ENCODE results near the gene GSG1L.

GSG1L gene

GRCh38 chr16:27983244-27983643, 80.3 kb downstream of the GSG1L start:
- TF ChIP-seq TAF1 (IDR thresholded peaks at IDR 0.05; ENCODE audit: low read depth) (no peak), RAD21 (IDR thresholded peaks at IDR 0.05; ENCODE audit: low read depth) (no peak), ZBTB7A (IDR thresholded peaks at IDR 0.05; ENCODE audit: low read depth) (no peak), TCF12 (IDR thresholded peaks at IDR 0.05; ENCODE audit: low read depth) (no peak), TEAD4 (IDR thresholded peaks at IDR 0.05) (no peak), FOXM1 (IDR thresholded peaks at IDR 0.05; ENCODE audit: borderline replicate concordance, low read depth) (no peak), CREB1 (IDR thresholded peaks at IDR 0.05; ENCODE audit: low read depth) (no peak), USF1 (IDR thresholded peaks at IDR 0.05) (no peak), YY1 (IDR thresholded peaks at IDR 0.05; ENCODE audit: low read depth) (no peak), CEBPB (IDR thresholded peaks at IDR 0.05) (no peak), NFIC (IDR thresholded peaks at IDR 0.05) (no peak), EGR1 (IDR thresholded peaks at IDR 0.05) (no peak), MAX (IDR thresholded peaks at IDR 0.05) (no peak)
- TF ChIP-seq, protein P1, sequence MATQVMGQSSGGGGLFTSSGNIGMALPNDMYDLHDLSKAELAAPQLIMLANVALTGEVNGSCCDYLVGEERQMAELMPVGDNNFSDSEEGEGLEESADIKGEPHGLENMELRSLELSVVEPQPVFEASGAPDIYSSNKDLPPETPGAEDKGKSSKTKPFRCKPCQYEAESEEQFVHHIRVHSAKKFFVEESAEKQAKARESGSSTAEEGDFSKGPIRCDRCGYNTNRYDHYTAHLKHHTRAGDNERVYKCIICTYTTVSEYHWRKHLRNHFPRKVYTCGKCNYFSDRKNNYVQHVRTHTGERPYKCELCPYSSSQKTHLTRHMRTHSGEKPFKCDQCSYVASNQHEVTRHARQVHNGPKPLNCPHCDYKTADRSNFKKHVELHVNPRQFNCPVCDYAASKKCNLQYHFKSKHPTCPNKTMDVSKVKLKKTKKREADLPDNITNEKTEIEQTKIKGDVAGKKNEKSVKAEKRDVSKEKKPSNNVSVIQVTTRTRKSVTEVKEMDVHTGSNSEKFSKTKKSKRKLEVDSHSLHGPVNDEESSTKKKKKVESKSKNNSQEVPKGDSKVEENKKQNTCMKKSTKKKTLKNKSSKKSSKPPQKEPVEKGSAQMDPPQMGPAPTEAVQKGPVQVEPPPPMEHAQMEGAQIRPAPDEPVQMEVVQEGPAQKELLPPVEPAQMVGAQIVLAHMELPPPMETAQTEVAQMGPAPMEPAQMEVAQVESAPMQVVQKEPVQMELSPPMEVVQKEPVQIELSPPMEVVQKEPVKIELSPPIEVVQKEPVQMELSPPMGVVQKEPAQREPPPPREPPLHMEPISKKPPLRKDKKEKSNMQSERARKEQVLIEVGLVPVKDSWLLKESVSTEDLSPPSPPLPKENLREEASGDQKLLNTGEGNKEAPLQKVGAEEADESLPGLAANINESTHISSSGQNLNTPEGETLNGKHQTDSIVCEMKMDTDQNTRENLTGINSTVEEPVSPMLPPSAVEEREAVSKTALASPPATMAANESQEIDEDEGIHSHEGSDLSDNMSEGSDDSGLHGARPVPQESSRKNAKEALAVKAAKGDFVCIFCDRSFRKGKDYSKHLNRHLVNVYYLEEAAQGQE (IDR thresholded peaks at IDR 0.05; ENCODE audit: low read depth), result no peak

DNA sequence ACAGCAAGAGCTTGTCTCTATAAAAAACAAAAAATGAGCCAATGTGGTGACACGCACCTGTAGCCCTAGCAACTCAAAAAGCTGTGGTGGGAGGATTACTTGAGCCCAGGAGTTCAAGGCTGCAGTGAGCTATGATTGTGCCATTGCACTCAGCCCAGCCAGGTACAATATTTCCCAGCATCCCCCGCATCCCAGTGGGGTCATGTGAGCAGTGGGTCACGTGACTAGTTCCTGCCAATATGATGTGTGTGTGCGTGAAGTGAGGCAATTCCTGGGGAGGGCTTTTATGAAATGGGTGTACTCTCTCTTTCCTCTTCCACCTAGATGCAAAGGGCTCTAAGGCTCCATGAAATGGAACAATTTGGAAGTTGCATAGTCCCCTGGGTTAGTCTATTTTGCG, 81.3 kb downstream of the GSG1L start:
- TF ChIP-seq EP300 (IDR thresholded peaks at IDR 0.05; ENCODE audit: borderline replicate concordance), result no peak
- TF ChIP-seq EGR1 (IDR thresholded peaks at IDR 0.05), result no peak
- no peak for TF ChIP-seq ZBTB7A (IDR thresholded peaks at IDR 0.05; ENCODE audit: low read depth)
- TF ChIP-seq MAX (IDR thresholded peaks at IDR 0.05), result no peak
- TF ChIP-seq USF1 (IDR thresholded peaks at IDR 0.05), result peak; percentile 93
- TF ChIP-seq CREB1 (IDR thresholded peaks at IDR 0.05; ENCODE audit: low read depth), result no peak
- TF ChIP-seq, protein P1 (IDR thresholded peaks at IDR 0.05; ENCODE audit: low read depth), result no peak
- TF ChIP-seq YY1 (IDR thresholded peaks at IDR 0.05; ENCODE audit: low read depth), result no peak
- no peak for TF ChIP-seq FOXM1 (IDR thresholded peaks at IDR 0.05; ENCODE audit: borderline replicate concordance, low read depth)

DNA sequence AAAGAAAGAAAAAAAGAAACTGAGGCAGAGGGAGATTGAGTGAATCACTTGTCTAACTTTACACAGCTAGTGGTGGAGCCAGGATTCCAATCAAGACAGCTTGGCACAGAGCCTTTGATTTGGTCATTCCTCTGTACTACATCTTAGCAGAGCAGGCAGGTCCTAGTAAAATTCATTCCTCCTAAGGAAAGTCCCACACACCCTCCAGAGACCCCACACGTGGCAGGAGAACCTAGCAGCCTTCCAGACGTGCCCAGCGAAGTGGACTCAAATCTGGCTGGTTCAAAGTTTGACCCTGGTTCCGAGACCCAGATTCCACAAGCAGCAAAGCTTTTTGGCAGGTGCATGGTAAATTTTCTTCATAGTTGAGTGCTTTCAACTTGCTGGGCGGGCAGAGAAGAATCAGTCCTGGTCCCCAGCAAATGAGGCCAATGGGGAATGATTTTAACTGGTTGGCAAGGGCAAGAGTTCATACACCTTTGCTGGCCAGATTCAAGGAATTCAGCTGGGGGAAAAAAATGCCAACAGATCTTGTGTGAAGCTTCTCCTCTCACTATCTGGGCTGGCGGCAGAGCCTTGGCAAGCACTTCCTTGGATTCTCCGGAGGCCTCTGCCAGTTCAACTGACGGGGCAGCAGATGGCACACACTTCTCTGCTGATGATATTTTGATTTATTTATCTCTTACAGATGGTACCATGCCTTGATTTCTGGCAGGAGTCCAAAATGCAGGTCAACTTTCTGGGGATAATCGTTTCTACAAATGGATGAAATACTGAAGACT, 82.4 kb downstream of the GSG1L start:
- TF ChIP-seq CREB1 (IDR thresholded peaks at IDR 0.05; ENCODE audit: low read depth) (no peak), TAF1 (IDR thresholded peaks at IDR 0.05; ENCODE audit: low read depth) (no peak), EP300 (IDR thresholded peaks at IDR 0.05; ENCODE audit: borderline replicate concordance) (no peak), TEAD4 (IDR thresholded peaks at IDR 0.05) (no peak), USF1 (IDR thresholded peaks at IDR 0.05) (no peak)
- TF ChIP-seq, protein P1 (IDR thresholded peaks at IDR 0.05; ENCODE audit: low read depth), result no peak

DNA sequence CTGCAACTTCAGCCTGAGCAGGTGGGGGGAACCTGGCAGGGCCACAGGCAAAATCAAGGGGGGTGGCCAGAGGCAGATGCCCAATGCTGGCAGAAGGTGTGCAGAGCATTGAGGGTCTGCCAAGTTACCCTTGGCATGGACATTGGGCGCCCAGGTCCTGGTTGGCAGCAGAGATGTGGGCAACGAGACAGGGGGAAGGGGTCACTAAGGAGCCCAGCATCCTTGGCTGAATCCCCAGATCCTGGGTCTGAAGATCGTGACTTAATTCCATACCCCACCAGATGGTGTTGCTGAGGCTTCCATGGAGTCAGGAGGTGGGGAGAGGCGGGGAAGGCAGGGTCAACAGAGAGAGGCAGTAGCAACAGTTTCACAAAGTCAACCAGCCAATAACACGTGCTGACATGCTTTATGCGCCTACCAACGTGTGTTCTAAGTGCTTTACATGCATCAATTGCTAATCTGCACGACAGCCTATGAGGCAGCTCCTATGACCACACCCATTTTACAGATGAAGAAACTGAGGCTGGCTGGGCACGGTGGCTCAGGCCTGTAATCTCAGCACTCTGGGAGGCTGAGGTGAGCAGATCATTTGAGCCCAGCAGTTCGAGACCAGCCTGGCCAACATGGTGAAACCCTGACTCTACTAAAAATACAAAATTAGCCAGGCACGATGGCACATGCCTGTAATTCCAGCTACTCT, 83.3 kb downstream of the GSG1L start:
- TF ChIP-seq TEAD4 (IDR thresholded peaks at IDR 0.05) (no peak), FOXM1 (IDR thresholded peaks at IDR 0.05; ENCODE audit: borderline replicate concordance, low read depth) (no peak), EP300 (IDR thresholded peaks at IDR 0.05; ENCODE audit: borderline replicate concordance) (no peak), MAX (IDR thresholded peaks at IDR 0.05) (no peak), USF1 (IDR thresholded peaks at IDR 0.05) (no peak), ZBTB7A (IDR thresholded peaks at IDR 0.05; ENCODE audit: low read depth) (no peak), CEBPB (IDR thresholded peaks at IDR 0.05) (no peak), NFIC (IDR thresholded peaks at IDR 0.05) (no peak), EGR1 (IDR thresholded peaks at IDR 0.05) (no peak), TCF12 (IDR thresholded peaks at IDR 0.05; ENCODE audit: low read depth) (no peak), YY1 (IDR thresholded peaks at IDR 0.05; ENCODE audit: low read depth) (no peak), CREB1 (IDR thresholded peaks at IDR 0.05; ENCODE audit: low read depth) (no peak), RAD21 (IDR thresholded peaks at IDR 0.05; ENCODE audit: low read depth) (no peak), TAF1 (IDR thresholded peaks at IDR 0.05; ENCODE audit: low read depth) (no peak)
- TF ChIP-seq, protein P1 (IDR thresholded peaks at IDR 0.05; ENCODE audit: low read depth), result no peak
